NOMO-1 treated with dmso at 0.1 percent for 144 hours (cell line): ENCODE data around the gene INO80E.
"Not testable (repeated sequence)": the region's sequence is repeated elsewhere in the genome, so short reads cannot be mapped to it uniquely, and the experiment has no call there.

Source experiments
- DNase-seq: peaks from one replicate; lab custom pipeline; 2025; ENCODE audit not compliant: unreplicated experiment; lab: John Stamatoyannopoulos, UW

The INO80E gene

GRCh38 chr16:30009085-30009862 is 13.2 kb downstream of the INO80E start:
- no peak for DNase-seq

GRCh38 chr16:30009990-30010843 is 14.2 kb downstream of the INO80E start:
- DNase-seq, result no peak

GRCh38 chr16:30010844-30011713 is 15.0 kb downstream of the INO80E start, which contains the start of gene DOC2A:
Gene DOC2A, minus strand, starts transcription at chr16:30011027. Its CDS starts 805 bp downstream, at chr16:30010222.
- DNase-seq, result no peak

- DNase-seq, result no peak
These were observed 15.9 kb downstream of the INO80E start for GRCh38 chr16:30011714-30012504.

- DNase-seq, result not testable (repeated sequence)
These were observed 16.6 kb downstream of the INO80E start for GRCh38 chr16:30012598-30012997.

GRCh38 chr16:30015450-30015849 is 19.4 kb downstream of the INO80E start:
- DNase-seq, result not testable (repeated sequence)

- no peak for DNase-seq
These were observed 20.7 kb downstream of the INO80E start for GRCh38 chr16:30016555-30017276.

GRCh38 chr16:30017277-30017656 is 21.2 kb downstream of the INO80E start:
- DNase-seq, result no peak

- not testable (repeated sequence) for DNase-seq
These were observed 21.9 kb downstream of the INO80E start for GRCh38 chr16:30017937-30018336.

GRCh38 chr16:30018731-30019158 is 22.7 kb downstream of the INO80E start:
- DNase-seq, result no peak

GRCh38 chr16:30022887-30023286 is 26.8 kb downstream of the INO80E start, which contains the start of gene C16orf92:
Gene C16orf92, plus strand, starts transcription at chr16:30023198. Its CDS starts 143 bp downstream, at chr16:30023341.
- DNase-seq, result no peak

- no peak for DNase-seq
These were observed 27.5 kb downstream of the INO80E start for GRCh38 chr16:30023586-30023985.

GRCh38 chr16:30024451-30024850 is 28.4 kb downstream of the INO80E start:
- no peak for DNase-seq

- DNase-seq, result no peak
These were observed 29.1 kb downstream of the INO80E start for GRCh38 chr16:30025156-30025555.

GRCh38 chr16:30025574-30025973 is 29.5 kb downstream of the INO80E start:
- no peak for DNase-seq

GRCh38 chr16:30026449-30026848 is 30.4 kb downstream of the INO80E start:
- DNase-seq, result no peak

GRCh38 chr16:30027588-30028437 is 31.8 kb downstream of the INO80E start:
- no peak for DNase-seq

GRCh38 chr16:30028438-30029076 is 32.5 kb downstream of the INO80E start:
- DNase-seq, result no peak
